WTC11 (cell line): ENCODE results near the gene NEDD4L. TPM values are rescaled to one million over a fixed set of nuclear protein-coding genes. Genes with fewer than 3 reads are reported as not detected.
A peak's percentile ranks its signal among the peaks of the same experiment; 100 is the strongest.

Experiments used
- ATAC-seq: fragments of 200-7000 bp; cut with Tn5 transposase; 2 replicates; pipeline ENCODE4 v1.10.0; 2021; ENCODE audit warnings: mild to moderate bottlenecking, moderate library complexity
- CTCF ChIA-PET: fragments of 300-600 bp; sonication (Branson Sonifier 250); formaldehyde crosslinking; loops from one replicate; lab custom pipeline; 2021; ENCODE audit warnings: antibody characterized with exemption; lab: Charles Lee
- POLR2A ChIA-PET: fragments of 350-600 bp; sonication (Branson Sonifier 250); formaldehyde crosslinking; loops from one replicate; lab custom pipeline; 2021; ENCODE audit warnings: antibody characterized with exemption; lab: Charles Lee
- DNase-seq: peaks from one replicate; pipeline ENCODE4 v3.0.0; 2021; ENCODE audit warnings: low spot score
- H3K27ac Mint-ChIP-seq: 2 replicates; pipeline ENCODE4 v1.8.0; 2021; ENCODE audit warnings: mixed read lengths
- H3K27me3 Mint-ChIP-seq: 2 replicates; pipeline ENCODE4 v1.8.0; 2021; ENCODE audit warnings: low read depth, mild to moderate bottlenecking, moderate library complexity, mixed read lengths
- H3K36me3 Mint-ChIP-seq: 2 replicates; pipeline ENCODE4 v1.8.0; 2021; ENCODE audit warnings: mixed read lengths
- H3K4me1 Mint-ChIP-seq: 2 replicates; pipeline ENCODE4 v1.8.0; 2022; ENCODE audit warnings: mixed read lengths
- H3K4me3 Mint-ChIP-seq: 2 replicates; pipeline ENCODE4 v1.8.0; 2021; ENCODE audit warnings: mild to moderate bottlenecking, moderate library complexity, mixed read lengths
- H3K9me3 Mint-ChIP-seq: 2 replicates; pipeline ENCODE4 v1.8.0; 2021; ENCODE audit warnings: mixed read lengths
- FOXP1 ChIP-seq: sonication (generic); formaldehyde crosslinking; IDR thresholded peaks from 2 replicates; pipeline ENCODE4 v1.8.0; 2022; ENCODE audit warnings: missing genetic modification reagents, mild to moderate bottlenecking, moderate library complexity, borderline replicate concordance
- GABPB1 ChIP-seq: sonication (generic); formaldehyde crosslinking; IDR thresholded peaks from 2 replicates; pipeline ENCODE4 v1.8.1; 2023; ENCODE audit warnings: mild to moderate bottlenecking, missing genetic modification reagents
- IRF2 ChIP-seq: sonication (generic); formaldehyde crosslinking; IDR thresholded peaks from 2 replicates; pipeline ENCODE4 v1.8.0; 2022; ENCODE audit warnings: low read depth, missing genetic modification reagents, borderline replicate concordance
- JUN ChIP-seq: sonication (generic); formaldehyde crosslinking; IDR thresholded peaks from 2 replicates; pipeline ENCODE4 v1.8.0; 2023; ENCODE audit warnings: mild to moderate bottlenecking, missing genetic modification reagents
- MLX ChIP-seq: sonication (generic); formaldehyde crosslinking; IDR thresholded peaks from 2 replicates; pipeline ENCODE4 v1.8.1; 2023; ENCODE audit warnings: mild to moderate bottlenecking, missing genetic modification reagents, moderate library complexity
- NR2C2 ChIP-seq: sonication (generic); formaldehyde crosslinking; IDR thresholded peaks from 2 replicates; pipeline ENCODE4 v1.8.0; 2022; ENCODE audit warnings: mild to moderate bottlenecking, missing genetic modification reagents
- RELA ChIP-seq: sonication (generic); formaldehyde crosslinking; IDR thresholded peaks from 2 replicates; pipeline ENCODE4 v1.8.1; 2022; ENCODE audit warnings: missing genetic modification reagents, mild to moderate bottlenecking, borderline replicate concordance
- STAT6 ChIP-seq: sonication (generic); formaldehyde crosslinking; conservative IDR thresholded peaks from 2 replicates; pipeline ENCODE4 v1.8.1; 2023; ENCODE audit warnings: mild to moderate bottlenecking, low read depth, missing genetic modification reagents, moderate library complexity
- TP53 ChIP-seq: sonication (generic); formaldehyde crosslinking; IDR thresholded peaks from 2 replicates; pipeline ENCODE4 v1.8.1; 2023; ENCODE audit warnings: mild to moderate bottlenecking, missing genetic modification reagents
- ZNF138 ChIP-seq: sonication (generic); formaldehyde crosslinking; conservative IDR thresholded peaks from 2 replicates; pipeline ENCODE4 v1.8.1; 2022; ENCODE audit warnings: mild to moderate bottlenecking, moderate library complexity, missing genetic modification reagents
- ZNF219 ChIP-seq: sonication (generic); formaldehyde crosslinking; IDR thresholded peaks from 2 replicates; pipeline ENCODE4 v1.8.0; 2023; ENCODE audit warnings: missing genetic modification reagents, mild to moderate bottlenecking, borderline replicate concordance
- total RNA-seq: library from RNA; stranded (reverse); gene quantifications from 3 replicates; pipeline ENCODE4 v1.2.3, GENCODE V29; 2021
- TF ChIP-seq, protein P1 (sequence below): fragments of 250-450 bp; sonication (Bioruptor Pico); IDR thresholded peaks from 2 replicates; pipeline ENCODE4 v1.9.0; 2021; ENCODE audit warnings: moderate library complexity, mild to moderate bottlenecking, inconsistent platforms, borderline replicate concordance
- TF ChIP-seq, protein P2 (sequence below): fragments of 250-450 bp; sonication (Bioruptor Pico); IDR thresholded peaks from 2 replicates; pipeline ENCODE4 v1.9.0; 2021; ENCODE audit warnings: mild to moderate bottlenecking
- TF ChIP-seq, protein P3 (sequence below): fragments of 250-450 bp; sonication (Bioruptor Pico); IDR thresholded peaks from 2 replicates; pipeline ENCODE4 v1.9.0; 2021; ENCODE audit warnings: mild to moderate bottlenecking, borderline replicate concordance
- TF ChIP-seq, protein P4 (sequence below): sonication (generic); formaldehyde crosslinking; IDR thresholded peaks from 2 replicates; pipeline ENCODE4 v1.8.0; 2023; ENCODE audit warnings: missing genetic modification reagents
- TF ChIP-seq, protein P5 (sequence below): fragments of 200-600 bp; IDR thresholded peaks from 2 replicates; pipeline ENCODE4 v1.8.0; 2022; ENCODE audit warnings: antibody characterized with exemption
- TF ChIP-seq, protein P6 (sequence below): sonication (generic); formaldehyde crosslinking; IDR thresholded peaks from 2 replicates; pipeline ENCODE4 v1.8.0; 2022; ENCODE audit warnings: mild to moderate bottlenecking, missing genetic modification reagents

Gene NEDD4L
- total RNA-seq, 1 experiment from 2014 or later, result 88.0 TPM

GRCh38 chr18:58396144-58396543 is 352.1 kb downstream of the NEDD4L start:
- POLR2A ChIA-PET, result no interaction called here
- DNase-seq, result no peak
- TF ChIP-seq GABPB1, result no peak
- no peak for TF ChIP-seq TP53
- no peak for TF ChIP-seq STAT6 (CRISPR knock-in tag)
- TF ChIP-seq, protein P1, sequence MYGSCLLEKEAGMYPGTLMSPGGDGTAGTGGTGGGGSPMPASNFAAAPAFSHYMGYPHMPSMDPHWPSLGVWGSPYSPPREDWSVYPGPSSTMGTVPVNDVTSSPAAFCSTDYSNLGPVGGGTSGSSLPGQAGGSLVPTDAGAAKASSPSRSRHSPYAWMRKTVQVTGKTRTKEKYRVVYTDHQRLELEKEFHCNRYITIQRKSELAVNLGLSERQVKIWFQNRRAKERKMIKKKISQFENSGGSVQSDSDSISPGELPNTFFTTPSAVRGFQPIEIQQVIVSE (CRISPR knock-in tag), result no peak
- TF ChIP-seq, protein P2, sequence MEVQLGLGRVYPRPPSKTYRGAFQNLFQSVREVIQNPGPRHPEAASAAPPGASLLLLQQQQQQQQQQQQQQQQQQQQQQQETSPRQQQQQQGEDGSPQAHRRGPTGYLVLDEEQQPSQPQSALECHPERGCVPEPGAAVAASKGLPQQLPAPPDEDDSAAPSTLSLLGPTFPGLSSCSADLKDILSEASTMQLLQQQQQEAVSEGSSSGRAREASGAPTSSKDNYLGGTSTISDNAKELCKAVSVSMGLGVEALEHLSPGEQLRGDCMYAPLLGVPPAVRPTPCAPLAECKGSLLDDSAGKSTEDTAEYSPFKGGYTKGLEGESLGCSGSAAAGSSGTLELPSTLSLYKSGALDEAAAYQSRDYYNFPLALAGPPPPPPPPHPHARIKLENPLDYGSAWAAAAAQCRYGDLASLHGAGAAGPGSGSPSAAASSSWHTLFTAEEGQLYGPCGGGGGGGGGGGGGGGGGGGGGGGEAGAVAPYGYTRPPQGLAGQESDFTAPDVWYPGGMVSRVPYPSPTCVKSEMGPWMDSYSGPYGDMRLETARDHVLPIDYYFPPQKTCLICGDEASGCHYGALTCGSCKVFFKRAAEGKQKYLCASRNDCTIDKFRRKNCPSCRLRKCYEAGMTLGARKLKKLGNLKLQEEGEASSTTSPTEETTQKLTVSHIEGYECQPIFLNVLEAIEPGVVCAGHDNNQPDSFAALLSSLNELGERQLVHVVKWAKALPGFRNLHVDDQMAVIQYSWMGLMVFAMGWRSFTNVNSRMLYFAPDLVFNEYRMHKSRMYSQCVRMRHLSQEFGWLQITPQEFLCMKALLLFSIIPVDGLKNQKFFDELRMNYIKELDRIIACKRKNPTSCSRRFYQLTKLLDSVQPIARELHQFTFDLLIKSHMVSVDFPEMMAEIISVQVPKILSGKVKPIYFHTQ (CRISPR knock-in tag), result no peak
- no peak for TF ChIP-seq IRF2 (CRISPR knock-in tag)
- no peak for TF ChIP-seq MLX (CRISPR knock-in tag)
- TF ChIP-seq RELA, result no peak
- TF ChIP-seq, protein P3, sequence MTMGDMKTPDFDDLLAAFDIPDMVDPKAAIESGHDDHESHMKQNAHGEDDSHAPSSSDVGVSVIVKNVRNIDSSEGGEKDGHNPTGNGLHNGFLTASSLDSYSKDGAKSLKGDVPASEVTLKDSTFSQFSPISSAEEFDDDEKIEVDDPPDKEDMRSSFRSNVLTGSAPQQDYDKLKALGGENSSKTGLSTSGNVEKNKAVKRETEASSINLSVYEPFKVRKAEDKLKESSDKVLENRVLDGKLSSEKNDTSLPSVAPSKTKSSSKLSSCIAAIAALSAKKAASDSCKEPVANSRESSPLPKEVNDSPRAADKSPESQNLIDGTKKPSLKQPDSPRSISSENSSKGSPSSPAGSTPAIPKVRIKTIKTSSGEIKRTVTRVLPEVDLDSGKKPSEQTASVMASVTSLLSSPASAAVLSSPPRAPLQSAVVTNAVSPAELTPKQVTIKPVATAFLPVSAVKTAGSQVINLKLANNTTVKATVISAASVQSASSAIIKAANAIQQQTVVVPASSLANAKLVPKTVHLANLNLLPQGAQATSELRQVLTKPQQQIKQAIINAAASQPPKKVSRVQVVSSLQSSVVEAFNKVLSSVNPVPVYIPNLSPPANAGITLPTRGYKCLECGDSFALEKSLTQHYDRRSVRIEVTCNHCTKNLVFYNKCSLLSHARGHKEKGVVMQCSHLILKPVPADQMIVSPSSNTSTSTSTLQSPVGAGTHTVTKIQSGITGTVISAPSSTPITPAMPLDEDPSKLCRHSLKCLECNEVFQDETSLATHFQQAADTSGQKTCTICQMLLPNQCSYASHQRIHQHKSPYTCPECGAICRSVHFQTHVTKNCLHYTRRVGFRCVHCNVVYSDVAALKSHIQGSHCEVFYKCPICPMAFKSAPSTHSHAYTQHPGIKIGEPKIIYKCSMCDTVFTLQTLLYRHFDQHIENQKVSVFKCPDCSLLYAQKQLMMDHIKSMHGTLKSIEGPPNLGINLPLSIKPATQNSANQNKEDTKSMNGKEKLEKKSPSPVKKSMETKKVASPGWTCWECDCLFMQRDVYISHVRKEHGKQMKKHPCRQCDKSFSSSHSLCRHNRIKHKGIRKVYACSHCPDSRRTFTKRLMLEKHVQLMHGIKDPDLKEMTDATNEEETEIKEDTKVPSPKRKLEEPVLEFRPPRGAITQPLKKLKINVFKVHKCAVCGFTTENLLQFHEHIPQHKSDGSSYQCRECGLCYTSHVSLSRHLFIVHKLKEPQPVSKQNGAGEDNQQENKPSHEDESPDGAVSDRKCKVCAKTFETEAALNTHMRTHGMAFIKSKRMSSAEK, result no peak
- no peak for TF ChIP-seq ZNF138 (CRISPR knock-in tag)
- TF ChIP-seq, protein P4, sequence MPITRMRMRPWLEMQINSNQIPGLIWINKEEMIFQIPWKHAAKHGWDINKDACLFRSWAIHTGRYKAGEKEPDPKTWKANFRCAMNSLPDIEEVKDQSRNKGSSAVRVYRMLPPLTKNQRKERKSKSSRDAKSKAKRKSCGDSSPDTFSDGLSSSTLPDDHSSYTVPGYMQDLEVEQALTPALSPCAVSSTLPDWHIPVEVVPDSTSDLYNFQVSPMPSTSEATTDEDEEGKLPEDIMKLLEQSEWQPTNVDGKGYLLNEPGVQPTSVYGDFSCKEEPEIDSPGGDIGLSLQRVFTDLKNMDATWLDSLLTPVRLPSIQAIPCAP (CRISPR knock-in tag), result no peak
- TF ChIP-seq, protein P5, sequence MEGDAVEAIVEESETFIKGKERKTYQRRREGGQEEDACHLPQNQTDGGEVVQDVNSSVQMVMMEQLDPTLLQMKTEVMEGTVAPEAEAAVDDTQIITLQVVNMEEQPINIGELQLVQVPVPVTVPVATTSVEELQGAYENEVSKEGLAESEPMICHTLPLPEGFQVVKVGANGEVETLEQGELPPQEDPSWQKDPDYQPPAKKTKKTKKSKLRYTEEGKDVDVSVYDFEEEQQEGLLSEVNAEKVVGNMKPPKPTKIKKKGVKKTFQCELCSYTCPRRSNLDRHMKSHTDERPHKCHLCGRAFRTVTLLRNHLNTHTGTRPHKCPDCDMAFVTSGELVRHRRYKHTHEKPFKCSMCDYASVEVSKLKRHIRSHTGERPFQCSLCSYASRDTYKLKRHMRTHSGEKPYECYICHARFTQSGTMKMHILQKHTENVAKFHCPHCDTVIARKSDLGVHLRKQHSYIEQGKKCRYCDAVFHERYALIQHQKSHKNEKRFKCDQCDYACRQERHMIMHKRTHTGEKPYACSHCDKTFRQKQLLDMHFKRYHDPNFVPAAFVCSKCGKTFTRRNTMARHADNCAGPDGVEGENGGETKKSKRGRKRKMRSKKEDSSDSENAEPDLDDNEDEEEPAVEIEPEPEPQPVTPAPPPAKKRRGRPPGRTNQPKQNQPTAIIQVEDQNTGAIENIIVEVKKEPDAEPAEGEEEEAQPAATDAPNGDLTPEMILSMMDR, result no peak
- no peak for TF ChIP-seq NR2C2 (CRISPR knock-in tag)
- TF ChIP-seq JUN (CRISPR knock-in tag), result no peak
- TF ChIP-seq ZNF219 (CRISPR knock-in tag), result no peak
- TF ChIP-seq, protein P6, sequence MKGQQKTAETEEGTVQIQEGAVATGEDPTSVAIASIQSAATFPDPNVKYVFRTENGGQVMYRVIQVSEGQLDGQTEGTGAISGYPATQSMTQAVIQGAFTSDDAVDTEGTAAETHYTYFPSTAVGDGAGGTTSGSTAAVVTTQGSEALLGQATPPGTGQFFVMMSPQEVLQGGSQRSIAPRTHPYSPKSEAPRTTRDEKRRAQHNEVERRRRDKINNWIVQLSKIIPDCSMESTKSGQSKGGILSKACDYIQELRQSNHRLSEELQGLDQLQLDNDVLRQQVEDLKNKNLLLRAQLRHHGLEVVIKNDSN, result no peak
- no peak for TF ChIP-seq FOXP1 (CRISPR knock-in tag)
- TF ChIP-seq, all 79 proteins: peak for 0
- no peaks in the 10 kb centered on the region for H3K9me3 Mint-ChIP-seq
- peaks cover 34% of the 10 kb centered on the region for H3K36me3 Mint-ChIP-seq
- no peaks in the 10 kb centered on the region for H3K27me3 Mint-ChIP-seq
- CTCF ChIA-PET, result interaction anchor here (0.8 to 1.8 kb wide), 2 partner anchors 12 to 101 kb away, joined by 3 to 6 read pairs; no protein-coding TSS in a partner anchor
- no peak overlapping the region for H3K4me3 Mint-ChIP-seq
- ATAC-seq, result no peak
- peak overlapping the region; percentile 17; the same call in 1 of the 2 replicates for H3K27ac Mint-ChIP-seq
- peaks cover 14% of the 10 kb centered on the region for H3K4me1 Mint-ChIP-seq
